BE2C (cell line): ENCODE data around the gene HOXA11.

Experiments used
- DNase-seq: peaks from one replicate; pipeline ENCODE4 v3.0.0-alpha.2; 2020
- H3K27me3 ChIP-seq: fragments of 250-450 bp; sonication (Bioruptor Pico); 2 replicates; pipeline ENCODE4 v1.5.1; 2020; ENCODE audit warnings: mild to moderate bottlenecking
- H3K36me3 ChIP-seq: fragments of 250-450 bp; sonication (Bioruptor Pico); 2 replicates; pipeline ENCODE4 v1.5.1; 2020; ENCODE audit warnings: mild to moderate bottlenecking
- H3K4me1 ChIP-seq: fragments of 250-450 bp; sonication (Bioruptor Pico); 2 replicates; pipeline ENCODE4 v1.5.1; 2020
- H3K4me3 ChIP-seq: 2 replicates; pipeline ENCODE4 v1.5.1; 2011; ENCODE audit warnings: low read depth, low read length
- H3K9me3 ChIP-seq: fragments of 250-450 bp; sonication (Bioruptor Pico); 2 replicates; pipeline ENCODE4 v1.5.1; 2020
- CTCF ChIP-seq: IDR thresholded peaks from 2 replicates; pipeline ENCODE4 v1.5.1; 2012; ENCODE audit warnings: mild to moderate bottlenecking, low read depth, low read length

The HOXA11 gene

GRCh38 chr7:27188386-27189294 is 3.6 kb upstream of the HOXA11 start:
- TF ChIP-seq CTCF = no peak
- H3K4me1 ChIP-seq = no peaks in the 10 kb centered on the region
- no peaks in the 10 kb centered on the region for H3K9me3 ChIP-seq
- no peak overlapping the region for H3K4me3 ChIP-seq
- no peaks in the 10 kb centered on the region for H3K36me3 ChIP-seq
- no peak for DNase-seq
- peaks cover 100% of the 10 kb centered on the region for H3K27me3 ChIP-seq

- Histone ChIP-seq H3K9me3 (no peaks in the 10 kb centered on the region), H3K4me1 (no peaks in the 10 kb centered on the region), H3K27me3 (peaks cover 100% of the 10 kb centered on the region), H3K4me3 (no peak overlapping the region), H3K36me3 (no peaks in the 10 kb centered on the region)
- no peak for TF ChIP-seq CTCF
- no peak for DNase-seq
Observed at GRCh38 chr7:27187475-27188385, 2.7 kb upstream of the HOXA11 start.

GRCh38 chr7:27186668-27187474 is 1.8 kb upstream of the HOXA11 start:
- Histone ChIP-seq H3K9me3 (no peaks in the 10 kb centered on the region), H3K4me1 (no peaks in the 10 kb centered on the region), H3K27me3 (peaks cover 100% of the 10 kb centered on the region), H3K4me3 (no peak overlapping the region), H3K36me3 (no peaks in the 10 kb centered on the region)
- no peak for TF ChIP-seq CTCF
- DNase-seq = no peak

GRCh38 chr7:27185854-27186667 is 1.0 kb upstream of the HOXA11 start:
- no peak for TF ChIP-seq CTCF
- DNase-seq = no peak
- peaks cover 98% of the 10 kb centered on the region for H3K27me3 ChIP-seq
- no peak overlapping the region for H3K4me3 ChIP-seq
- H3K9me3 ChIP-seq = no peaks in the 10 kb centered on the region
- H3K36me3 ChIP-seq = no peaks in the 10 kb centered on the region
- H3K4me1 ChIP-seq = no peaks in the 10 kb centered on the region

GRCh38 chr7:27184337-27185012 is 557 bp downstream of the HOXA11 start:
- Histone ChIP-seq H3K4me3 (peak overlapping the region; percentile 39), H3K9me3 (no peaks in the 10 kb centered on the region), H3K27me3 (peaks cover 98% of the 10 kb centered on the region), H3K36me3 (no peaks in the 10 kb centered on the region), H3K4me1 (no peaks in the 10 kb centered on the region)
- DNase-seq = no peak
- TF ChIP-seq CTCF = no peak
